HG03432 (cell line): ENCODE measurements around the gene ZDHHC14.
"Not testable (repeated sequence)": the region's sequence is repeated elsewhere in the genome, so short reads cannot be mapped to it uniquely, and the experiment has no call there.

Experiments
- ATAC-seq: cut with Tn5 transposase; IDR thresholded peaks from one replicate; pipeline ENCODE4 v1.9.1; 2021; ENCODE audit warnings: mild to moderate bottlenecking, moderate library complexity; ENCODE audit not compliant: unreplicated experiment

The ZDHHC14 gene

DNA sequence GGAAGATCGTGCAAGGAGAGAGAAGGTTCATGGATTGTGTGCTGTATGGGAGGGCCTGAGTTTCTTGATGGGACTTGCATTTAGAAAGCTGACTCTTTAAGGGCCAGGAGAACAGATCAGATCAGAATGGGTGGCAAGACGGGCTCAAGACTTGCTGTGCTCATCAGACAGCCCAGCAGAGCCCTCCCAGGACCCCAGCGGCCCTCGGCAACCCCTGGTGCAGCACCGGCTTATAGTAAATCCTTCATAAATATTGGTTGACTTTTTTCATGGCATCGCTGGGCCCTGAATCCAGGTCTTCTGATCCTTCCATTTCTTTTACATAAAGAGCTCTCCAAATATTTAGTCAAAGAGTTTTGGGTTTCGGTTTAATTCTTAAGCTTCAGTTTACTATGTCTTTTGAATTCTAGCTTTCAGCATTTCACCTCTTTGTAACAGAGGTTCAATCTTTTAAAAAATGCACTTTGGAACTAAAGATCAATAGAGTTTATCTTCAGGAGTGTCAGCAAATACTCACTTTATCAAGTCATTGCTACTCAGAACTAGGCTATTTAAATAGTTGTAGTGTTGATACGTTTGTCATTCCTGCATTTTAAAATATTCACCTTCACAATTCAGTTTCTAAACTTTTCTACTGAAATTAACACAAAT lies 205.6 kb downstream of the ZDHHC14 start:
- ATAC-seq: no peak

DNA sequence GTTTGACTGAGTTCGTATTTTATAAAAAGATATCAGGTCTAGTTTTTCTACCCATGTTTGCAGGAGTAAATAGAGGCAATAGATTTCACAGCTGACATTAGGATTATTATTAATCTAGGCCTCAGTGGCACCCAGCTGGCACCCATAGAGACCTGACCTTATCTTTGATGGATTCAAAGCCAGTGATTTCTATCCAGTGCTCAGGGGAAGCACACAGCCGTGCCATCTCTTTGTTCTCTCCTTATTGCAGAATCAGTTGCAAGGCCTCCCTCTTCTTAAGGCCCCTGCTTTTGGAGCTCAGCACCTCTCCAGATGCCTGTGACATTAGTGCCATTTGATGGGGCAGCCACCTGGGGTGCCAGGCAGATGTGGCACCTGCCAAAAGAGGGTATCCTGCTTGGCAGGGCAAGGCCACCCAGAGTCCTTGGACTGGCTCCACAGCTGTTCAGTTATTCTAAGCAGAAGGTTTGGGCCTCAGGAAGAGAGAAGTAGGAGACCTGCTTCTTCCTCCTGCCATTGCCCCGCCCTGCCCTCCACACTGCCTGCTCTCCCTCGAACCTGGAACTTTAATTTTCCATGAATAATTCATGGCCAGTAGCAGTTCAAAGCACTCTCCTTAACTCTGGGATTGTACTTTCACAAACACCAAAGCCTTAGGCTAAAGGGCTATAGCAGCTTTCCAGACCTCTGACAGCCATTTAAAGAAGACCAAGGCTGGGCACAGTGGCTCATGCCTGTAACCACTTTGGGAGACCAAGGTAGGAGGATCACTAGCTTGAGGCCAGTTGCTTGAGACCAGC lies 206.3 kb downstream of the ZDHHC14 start:
- ATAC-seq: no peak

GRCh38 chr6:157590654-157591053 lies 209.7 kb downstream of the ZDHHC14 start:
- ATAC-seq: not testable (repeated sequence)

DNA sequence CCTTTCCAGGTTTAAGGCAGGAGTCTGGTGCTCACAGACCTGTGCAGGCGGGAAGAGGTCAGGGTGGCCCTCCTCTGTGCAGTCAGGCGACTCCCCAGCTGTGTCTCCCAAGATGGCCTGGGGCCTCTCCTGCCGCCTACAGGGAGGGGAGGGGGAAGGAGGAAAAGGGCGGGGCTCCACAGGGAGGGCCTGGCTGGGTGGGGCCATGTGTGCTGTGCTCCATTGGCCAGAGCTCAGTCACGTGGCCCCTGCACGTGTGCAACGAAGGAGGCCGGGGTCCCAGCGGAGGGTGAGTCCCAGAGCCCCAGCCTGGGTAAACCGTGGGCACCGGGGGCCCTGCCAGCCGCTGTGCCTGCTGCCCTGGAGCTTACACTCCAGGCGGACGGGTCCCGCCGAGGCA lies 211.6 kb downstream of the ZDHHC14 start:
- no peak for ATAC-seq

- ATAC-seq: no peak
Measured at GRCh38 chr6:157592980-157593379, 212.0 kb downstream of the ZDHHC14 start.

DNA sequence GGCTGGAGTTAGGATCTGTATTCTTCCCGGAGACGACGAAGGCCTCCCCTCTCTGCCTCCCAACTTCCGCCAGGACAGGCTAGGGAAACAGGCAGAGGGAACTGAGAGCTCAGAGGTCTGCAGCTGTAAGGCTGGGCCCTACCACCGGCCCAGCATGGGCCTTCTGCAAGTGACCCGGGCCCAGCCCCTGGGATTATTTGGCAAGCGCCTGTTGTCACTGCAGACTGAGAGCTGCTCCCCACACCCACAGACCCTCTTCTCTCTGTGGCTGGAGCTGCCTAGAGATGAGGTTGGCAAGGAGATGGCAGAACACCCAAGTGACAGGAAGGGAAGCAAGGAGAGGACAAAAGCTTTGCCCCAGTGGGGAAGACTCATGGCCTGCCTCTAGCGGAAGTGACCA lies 212.6 kb downstream of the ZDHHC14 start:
- no peak for ATAC-seq

GRCh38 chr6:157594292-157594691 lies 213.3 kb downstream of the ZDHHC14 start:
- ATAC-seq: no peak

GRCh38 chr6:157595768-157596167 lies 214.8 kb downstream of the ZDHHC14 start:
- no peak for ATAC-seq

- no peak for ATAC-seq
Measured at GRCh38 chr6:157596461-157596860, 215.5 kb downstream of the ZDHHC14 start.

DNA sequence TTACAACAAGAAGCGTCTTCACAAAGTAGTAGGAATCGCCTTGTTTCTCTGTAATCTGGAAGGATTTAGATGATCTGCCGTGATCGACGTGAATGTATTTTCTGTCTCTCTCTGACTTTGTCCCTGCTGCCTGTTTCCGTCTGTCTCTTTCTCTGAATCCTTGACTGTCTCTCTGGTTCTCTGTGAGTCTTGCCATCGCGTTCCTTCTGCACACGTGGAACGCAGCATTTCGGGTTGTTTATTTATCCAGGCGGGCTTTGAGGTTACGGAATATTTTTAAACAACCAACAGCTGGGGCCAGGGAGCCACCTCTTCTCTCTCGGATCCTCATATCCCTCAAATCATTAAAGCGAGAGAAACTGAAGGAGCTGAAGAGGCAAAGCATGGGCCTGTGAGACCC lies 215.9 kb downstream of the ZDHHC14 start:
- ATAC-seq: no peak

DNA sequence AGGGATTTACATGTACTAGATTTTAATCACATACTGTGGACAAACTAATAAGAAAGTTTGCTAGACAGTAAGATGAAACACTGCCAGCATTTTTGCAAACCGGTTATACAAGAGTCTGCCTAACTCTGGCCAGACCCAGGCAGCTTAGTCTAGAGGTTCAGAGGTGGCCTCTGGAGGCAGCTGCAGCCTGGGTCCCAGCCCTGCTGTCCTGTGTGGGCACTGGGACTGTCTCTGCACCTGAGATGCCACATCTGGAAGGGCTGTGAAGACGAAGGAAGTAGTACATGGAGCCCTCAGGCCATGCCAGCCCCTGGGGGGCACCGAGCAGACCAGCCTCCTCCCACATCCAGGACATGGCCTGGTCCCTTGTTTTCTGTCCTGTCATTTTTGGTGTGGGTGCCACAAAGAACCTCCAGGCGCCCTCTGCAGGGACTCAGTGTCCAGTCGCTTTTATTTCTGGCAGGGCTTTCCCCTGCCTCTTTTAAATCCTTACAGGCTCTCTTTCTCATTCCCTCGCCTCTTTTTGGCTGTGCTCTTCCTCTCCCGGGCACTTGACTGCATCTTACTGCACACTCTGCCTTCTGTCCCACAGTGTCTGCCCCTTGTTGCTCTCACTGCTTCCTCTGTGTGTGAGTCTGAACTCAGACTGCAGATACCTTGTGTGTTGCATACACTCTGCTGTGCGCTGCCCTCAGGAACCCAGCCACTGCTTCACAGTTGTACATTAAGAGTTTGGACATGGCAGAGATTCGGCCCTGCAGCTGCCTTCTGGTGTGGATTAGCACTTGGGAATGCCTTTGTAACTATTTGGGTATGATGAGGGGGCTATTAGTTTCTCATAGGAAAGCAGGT lies 216.7 kb downstream of the ZDHHC14 start:
- peak; percentile 60 for ATAC-seq

DNA sequence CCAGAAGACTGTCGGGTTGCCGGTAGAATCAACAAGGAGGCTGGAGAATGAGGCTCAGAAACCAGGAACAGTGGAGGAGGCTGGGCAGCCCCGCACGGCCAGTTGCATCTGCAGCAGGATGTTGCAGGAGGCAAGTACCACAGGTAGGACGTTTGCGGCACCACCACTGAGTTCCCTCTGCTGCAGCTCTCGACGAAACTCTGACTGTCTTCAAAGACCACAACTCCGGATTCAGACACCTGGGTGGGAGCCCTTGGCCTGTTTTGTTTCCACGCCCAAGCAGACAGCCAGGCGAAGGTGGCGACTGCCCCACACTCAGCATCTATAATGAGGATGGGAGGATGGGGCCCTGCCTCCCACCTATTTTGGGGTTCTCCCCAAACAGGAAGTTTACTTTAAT lies 218.2 kb downstream of the ZDHHC14 start:
- no peak for ATAC-seq

DNA sequence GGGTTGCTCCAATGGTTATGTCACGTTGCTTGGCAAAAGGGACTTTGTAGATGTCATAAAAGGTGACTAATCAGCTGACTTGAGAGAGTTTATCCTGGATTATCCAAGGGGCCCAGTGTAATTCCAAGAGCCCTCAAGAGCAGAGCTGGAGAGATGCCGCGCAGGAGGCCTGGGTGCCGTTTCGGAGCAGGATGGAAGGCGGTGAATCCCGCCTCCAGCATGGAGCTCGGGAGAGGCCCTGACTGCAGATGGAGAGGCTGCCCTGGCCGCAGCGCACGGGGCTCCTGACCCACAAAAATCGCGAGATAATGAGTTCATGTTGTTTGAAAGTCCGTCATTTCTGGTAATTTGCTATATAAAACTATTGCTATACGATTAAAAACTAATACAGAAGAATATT lies 219.8 kb downstream of the ZDHHC14 start:
- ATAC-seq: no peak

- no peak for ATAC-seq
Measured at GRCh38 chr6:157602521-157603295, 221.7 kb downstream of the ZDHHC14 start.

GRCh38 chr6:157603314-157603940 lies 222.4 kb downstream of the ZDHHC14 start:
- ATAC-seq: no peak

DNA sequence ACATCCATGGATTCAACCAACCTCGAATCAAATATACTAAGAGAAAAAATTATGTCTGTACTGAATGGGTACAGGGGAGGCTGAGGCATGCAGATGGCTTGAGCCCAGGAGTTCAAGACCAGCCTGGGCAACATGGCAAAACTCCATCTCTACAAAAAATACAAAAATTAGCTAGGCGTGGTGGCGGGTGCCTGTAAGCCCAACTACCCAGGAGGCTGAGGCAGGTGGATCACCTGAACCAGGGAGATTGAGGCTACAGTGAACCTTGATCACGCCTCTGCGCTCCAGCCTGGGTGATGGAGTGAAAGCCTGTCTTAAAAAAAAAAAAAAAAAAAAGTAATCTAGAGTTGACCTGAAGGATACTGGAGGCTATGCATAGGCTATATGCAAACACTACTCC lies 223.0 kb downstream of the ZDHHC14 start:
- no peak for ATAC-seq

GRCh38 chr6:157604816-157605215 lies 223.8 kb downstream of the ZDHHC14 start:
- no peak for ATAC-seq

GRCh38 chr6:157605484-157605883 lies 224.5 kb downstream of the ZDHHC14 start:
- no peak for ATAC-seq

GRCh38 chr6:157606516-157606915 lies 225.5 kb downstream of the ZDHHC14 start:
- no peak for ATAC-seq
